ENCODE measurements around the gene TACR2. TPM values are rescaled to one million over a fixed set of nuclear protein-coding genes. Genes with fewer than 3 reads are reported as not detected.
A peak's percentile ranks its signal among the peaks of the same experiment; 100 is the strongest.

Gene TACR2
- total and polyA plus RNA-seq, 2 experiments from 2014 or later, result 0.53 TPM; not detected in 1

DNA sequence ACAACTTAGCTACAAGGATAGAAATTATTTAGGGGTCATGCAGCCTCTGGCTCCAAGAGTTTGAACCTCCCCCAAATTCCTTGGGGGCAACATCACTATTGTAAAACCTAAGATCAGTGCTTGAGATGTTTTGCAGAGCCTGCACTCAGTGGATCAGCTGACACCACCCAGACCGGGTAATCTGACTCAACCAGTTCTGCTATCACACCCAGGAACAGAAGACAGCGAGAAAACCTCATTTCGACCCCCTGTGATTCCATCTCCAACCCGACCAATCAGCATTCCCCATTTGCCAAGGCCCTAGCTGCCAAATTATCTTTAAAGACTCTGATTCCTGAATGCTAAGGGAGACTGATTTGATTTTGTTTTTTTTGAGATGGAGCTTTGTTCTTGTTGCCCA is 5.2 kb downstream of the TACR2 start:
- TF ChIP-seq, protein P1, sequence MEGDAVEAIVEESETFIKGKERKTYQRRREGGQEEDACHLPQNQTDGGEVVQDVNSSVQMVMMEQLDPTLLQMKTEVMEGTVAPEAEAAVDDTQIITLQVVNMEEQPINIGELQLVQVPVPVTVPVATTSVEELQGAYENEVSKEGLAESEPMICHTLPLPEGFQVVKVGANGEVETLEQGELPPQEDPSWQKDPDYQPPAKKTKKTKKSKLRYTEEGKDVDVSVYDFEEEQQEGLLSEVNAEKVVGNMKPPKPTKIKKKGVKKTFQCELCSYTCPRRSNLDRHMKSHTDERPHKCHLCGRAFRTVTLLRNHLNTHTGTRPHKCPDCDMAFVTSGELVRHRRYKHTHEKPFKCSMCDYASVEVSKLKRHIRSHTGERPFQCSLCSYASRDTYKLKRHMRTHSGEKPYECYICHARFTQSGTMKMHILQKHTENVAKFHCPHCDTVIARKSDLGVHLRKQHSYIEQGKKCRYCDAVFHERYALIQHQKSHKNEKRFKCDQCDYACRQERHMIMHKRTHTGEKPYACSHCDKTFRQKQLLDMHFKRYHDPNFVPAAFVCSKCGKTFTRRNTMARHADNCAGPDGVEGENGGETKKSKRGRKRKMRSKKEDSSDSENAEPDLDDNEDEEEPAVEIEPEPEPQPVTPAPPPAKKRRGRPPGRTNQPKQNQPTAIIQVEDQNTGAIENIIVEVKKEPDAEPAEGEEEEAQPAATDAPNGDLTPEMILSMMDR (IDR thresholded peaks at IDR 0.05; ENCODE audit: low read depth, low read length), result no peak
- H3K36me3 ChIP-seq, result no peaks in the 10 kb centered on the region
- peak overlapping the region; percentile 66 for H3K27ac ChIP-seq
- H3K4me3 ChIP-seq, result no peak overlapping the region
- DNase-seq (ENCODE audit: low read depth in 1 of 2, low spot score in 1 of 2), result no peak
- no peaks in the 10 kb centered on the region for H3K27me3 ChIP-seq
- H3K4me1 ChIP-seq (ENCODE audit: low read depth), result peaks cover 20% of the 10 kb centered on the region
- no peaks in the 10 kb centered on the region for H3K9me3 ChIP-seq (ENCODE audit: low read depth)

GRCh38 chr10:69410487-69410886 is 6.2 kb downstream of the TACR2 start:
- Histone ChIP-seq H3K27me3 (no peaks in the 10 kb centered on the region), H3K36me3 (no peaks in the 10 kb centered on the region), H3K4me1 (ENCODE audit: low read depth) (peaks cover 24% of the 10 kb centered on the region), H3K9me3 (ENCODE audit: low read depth) (no peaks in the 10 kb centered on the region), H3K4me3 (no peak overlapping the region), H3K27ac (peak overlapping the region; percentile 66)
- TF ChIP-seq, protein P1 (IDR thresholded peaks at IDR 0.05; ENCODE audit: low read depth, low read length), result no peak
- DNase-seq (ENCODE audit: low read depth in 1 of 2, low spot score in 1 of 2), result no peak

GRCh38 chr10:69409968-69410367 is 6.8 kb downstream of the TACR2 start:
- H3K27ac ChIP-seq, result no peak overlapping the region
- TF ChIP-seq, protein P1 (IDR thresholded peaks at IDR 0.05; ENCODE audit: low read depth, low read length), result no peak
- H3K27me3 ChIP-seq, result no peaks in the 10 kb centered on the region
- H3K4me1 ChIP-seq (ENCODE audit: low read depth), result peaks cover 24% of the 10 kb centered on the region
- DNase-seq (ENCODE audit: low read depth in 1 of 2, low spot score in 1 of 2), result peak in 1 of 2 donors; percentile 57
- no peaks in the 10 kb centered on the region for H3K36me3 ChIP-seq
- no peaks in the 10 kb centered on the region for H3K9me3 ChIP-seq (ENCODE audit: low read depth)
- H3K4me3 ChIP-seq, result no peak overlapping the region

- Histone ChIP-seq H3K4me3 (peak overlapping the region; percentile 25), H3K4me1 (ENCODE audit: low read depth) (peaks cover 24% of the 10 kb centered on the region), H3K27me3 (no peaks in the 10 kb centered on the region), H3K36me3 (no peaks in the 10 kb centered on the region), H3K9me3 (ENCODE audit: low read depth) (no peaks in the 10 kb centered on the region), H3K27ac (no peak overlapping the region)
- TF ChIP-seq, protein P1 (IDR thresholded peaks at IDR 0.05; ENCODE audit: low read depth, low read length), result no peak
- DNase-seq (ENCODE audit: low read depth in 1 of 2, low spot score in 1 of 2), result no peak
These were observed 7.6 kb downstream of the TACR2 start for GRCh38 chr10:69409176-69409495.

DNA sequence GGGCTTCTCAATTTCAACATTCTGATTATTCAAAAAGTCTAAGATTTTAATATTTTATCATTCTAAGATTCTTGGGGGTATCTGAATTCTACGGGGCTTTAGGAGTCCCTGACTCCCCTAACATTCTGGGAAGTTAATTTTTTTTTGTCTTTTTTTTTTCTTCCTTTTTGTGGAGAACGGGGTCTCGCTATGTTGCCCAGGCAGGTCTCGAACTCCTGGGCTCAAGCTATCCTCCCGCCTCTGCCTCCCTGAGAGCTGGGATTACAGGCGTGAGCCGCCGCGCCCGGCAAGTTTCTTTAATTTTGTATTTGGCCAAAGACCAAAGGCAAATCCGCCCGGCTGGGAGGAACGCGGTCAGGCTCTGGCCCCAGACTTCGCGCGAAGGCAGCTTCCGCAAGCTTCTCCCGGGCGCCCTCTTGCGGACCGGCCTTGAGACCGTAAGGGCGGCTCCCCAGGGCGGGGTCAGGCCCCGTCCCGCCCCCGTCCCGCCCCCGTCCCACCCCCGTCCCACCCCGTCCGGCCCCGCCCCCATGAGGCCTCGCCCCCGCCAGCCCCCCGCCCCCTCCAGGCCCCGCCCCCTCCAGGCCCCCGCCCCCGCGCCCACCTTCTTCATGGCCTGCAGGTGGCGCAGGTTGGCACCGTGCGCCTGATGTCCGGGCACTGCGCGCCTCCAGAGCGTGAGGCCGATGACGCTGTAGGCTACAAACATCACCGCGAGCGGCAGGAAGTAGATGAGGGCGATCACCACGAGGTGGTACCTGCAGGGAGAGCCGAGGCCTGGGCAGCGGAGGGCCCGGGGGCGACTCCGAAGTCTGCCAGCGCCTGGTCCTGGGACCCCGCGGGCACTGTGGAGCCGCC is 8.2 kb downstream of the TACR2 start:
- TF ChIP-seq, protein P1 (IDR thresholded peaks at IDR 0.05; ENCODE audit: low read depth, low read length), result peak; percentile 56
- Histone ChIP-seq H3K27me3 (no peaks in the 10 kb centered on the region), H3K36me3 (no peaks in the 10 kb centered on the region), H3K4me3 (peak overlapping the region; percentile 25), H3K27ac (no peak overlapping the region), H3K4me1 (ENCODE audit: low read depth) (peaks cover 24% of the 10 kb centered on the region), H3K9me3 (ENCODE audit: low read depth) (no peaks in the 10 kb centered on the region)
- DNase-seq (ENCODE audit: low read depth in 1 of 2, low spot score in 1 of 2), result peak; percentile 97 to 98

Measured in cardiac muscle cell (in vitro differentiated cells and primary cell).